Caki2 (cell line): ENCODE data around the gene LY6G5B. TPM values are rescaled to one million over a fixed set of nuclear protein-coding genes. Genes with fewer than 3 reads are reported as not detected.

Experiments used
- DNase-seq: peaks from one replicate; pipeline ENCODE4 v3.0.0-alpha.2; 2015; ENCODE audit warnings: low read depth
- in situ Hi-C: cut with HindIII; loops from 2 replicates; pipeline ENCODE4 v1.10.0; 2016; ENCODE audit warnings: low sequenced_read_pairs, low pct_unique_long_range_greater_than_20kb, mixed read lengths
- total RNA-seq: library from RNA; depleted of rRNA; stranded (reverse); fragments of >200 nt; shearing (Covaris generic); gene quantifications from 2 replicates; pipeline ENCODE4 v1.2.3, GENCODE V29; 2014; ENCODE audit warnings: low replicate concordance

The LY6G5B gene
- total RNA-seq, 1 experiment from 2014 or later, result not detected

DNA sequence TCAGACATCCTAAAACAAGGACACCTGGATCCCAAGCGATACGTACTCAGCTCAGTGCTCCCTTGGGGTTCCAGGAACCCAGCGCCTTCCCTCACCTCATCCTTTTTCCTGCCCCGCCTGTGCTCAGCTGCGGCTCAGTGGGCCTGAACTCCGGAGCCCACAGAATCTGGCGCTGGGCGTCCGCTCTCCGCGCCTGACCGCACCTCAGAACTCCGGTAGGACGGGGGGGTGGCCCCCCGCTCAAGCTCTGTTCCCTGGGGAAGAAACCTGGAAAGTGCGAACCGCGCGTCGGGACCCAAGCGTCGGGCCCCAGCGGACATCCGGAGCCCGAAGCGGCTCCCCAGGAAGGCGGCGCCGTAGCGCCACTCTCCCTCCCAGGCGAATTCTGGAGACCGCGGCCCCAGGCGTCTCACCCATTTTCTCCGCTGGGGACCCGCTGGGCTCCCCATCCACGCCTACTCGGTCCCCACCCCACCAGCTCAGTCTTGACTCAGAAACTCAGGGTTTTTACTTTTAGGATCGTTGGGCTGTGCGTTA lies 11.4 kb downstream of the LY6G5B start:
- no peak for DNase-seq
- in situ Hi-C loops, result no loop called here

GRCh38 chr6:31683591-31683990 lies 13.8 kb downstream of the LY6G5B start:
- DNase-seq, result no peak
- in situ Hi-C loops, result no loop called here

DNA sequence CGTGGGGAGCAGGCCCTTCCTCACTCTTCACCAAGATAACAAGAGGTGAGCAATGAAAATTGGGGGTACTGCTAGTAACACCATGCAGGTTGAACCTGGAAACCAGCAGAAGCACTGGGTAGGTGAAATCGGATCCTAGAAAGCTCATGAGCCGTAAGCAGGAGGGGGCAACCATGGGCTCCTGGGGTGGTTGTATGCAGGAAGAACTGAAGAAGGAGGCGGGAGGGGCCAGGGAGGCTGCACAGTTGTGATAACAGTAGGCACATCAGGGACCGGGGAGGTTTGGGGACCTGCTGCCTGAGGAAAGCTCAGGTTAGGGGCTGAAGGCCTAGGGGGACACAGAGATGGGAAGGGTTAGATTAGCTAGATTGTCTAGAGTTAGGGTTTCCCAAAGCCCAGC lies 16.7 kb downstream of the LY6G5B start:
- in situ Hi-C loops, result no loop called here
- no peak for DNase-seq

DNA sequence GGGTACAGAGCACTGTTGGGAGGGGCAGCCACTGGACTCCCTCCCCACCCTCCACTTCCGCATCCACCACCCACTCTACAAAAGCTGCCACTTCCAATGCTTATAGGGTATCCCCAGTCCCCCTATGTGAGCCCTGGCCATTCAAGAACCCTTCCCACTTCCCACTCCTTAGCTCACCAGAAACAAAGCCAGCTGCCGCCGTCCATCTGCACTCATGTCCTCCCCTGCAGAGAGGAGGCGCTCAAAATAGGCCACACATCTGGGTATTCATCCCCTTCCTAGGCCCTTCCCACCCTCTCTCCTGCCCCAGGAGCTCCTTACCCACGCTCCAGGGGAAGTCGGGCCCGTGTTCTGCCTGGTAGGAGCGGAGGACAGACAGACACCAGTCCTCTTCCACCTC lies 17.5 kb downstream of the LY6G5B start:
- no peak for DNase-seq
- in situ Hi-C loops, result no loop called here

DNA sequence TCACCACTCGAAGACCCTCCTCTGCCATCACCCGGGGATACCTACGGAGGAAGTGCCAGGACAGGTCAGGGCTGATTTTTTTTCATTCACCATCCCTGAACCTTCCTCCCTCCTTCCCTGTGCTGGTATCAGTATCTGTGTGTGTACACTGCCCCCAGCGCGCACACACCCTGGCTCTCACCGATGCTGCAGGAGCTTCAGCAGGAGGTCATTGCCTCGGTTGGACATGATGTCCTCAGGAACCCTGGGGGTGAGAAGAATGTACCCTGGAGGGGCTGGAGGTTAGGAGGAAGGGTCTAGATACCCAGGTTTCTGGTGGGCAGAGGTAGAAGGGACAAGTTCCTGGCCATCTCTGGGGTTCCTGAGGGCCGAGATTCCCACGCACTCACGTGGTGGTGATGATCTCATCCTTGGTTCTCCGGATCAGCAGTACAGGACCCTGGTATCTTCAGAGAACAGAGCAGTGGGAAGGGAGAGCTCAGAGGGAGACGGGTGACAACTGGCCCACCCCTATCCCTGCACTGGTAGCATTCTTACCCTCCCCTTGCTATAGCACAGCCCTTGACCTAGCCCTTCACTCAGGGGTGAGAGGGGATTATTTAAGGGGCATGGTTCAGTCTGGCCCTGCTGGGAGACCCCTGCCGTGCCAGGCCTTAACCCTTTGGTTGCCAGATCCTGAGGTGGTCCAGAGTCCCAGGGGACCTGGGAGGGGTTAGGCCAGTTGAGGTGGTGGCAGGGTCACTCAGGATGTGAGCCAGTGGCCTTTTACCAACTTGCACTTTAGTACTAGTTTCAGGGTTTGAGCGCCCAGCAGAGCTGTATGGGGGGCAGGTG lies 18.3 kb downstream of the LY6G5B start:
- DNase-seq, result no peak
- in situ Hi-C loops, result no loop called here

GRCh38 chr6:31689249-31690110 lies 19.7 kb downstream of the LY6G5B start:
- in situ Hi-C loops, result no loop called here
- DNase-seq, result no peak

DNA sequence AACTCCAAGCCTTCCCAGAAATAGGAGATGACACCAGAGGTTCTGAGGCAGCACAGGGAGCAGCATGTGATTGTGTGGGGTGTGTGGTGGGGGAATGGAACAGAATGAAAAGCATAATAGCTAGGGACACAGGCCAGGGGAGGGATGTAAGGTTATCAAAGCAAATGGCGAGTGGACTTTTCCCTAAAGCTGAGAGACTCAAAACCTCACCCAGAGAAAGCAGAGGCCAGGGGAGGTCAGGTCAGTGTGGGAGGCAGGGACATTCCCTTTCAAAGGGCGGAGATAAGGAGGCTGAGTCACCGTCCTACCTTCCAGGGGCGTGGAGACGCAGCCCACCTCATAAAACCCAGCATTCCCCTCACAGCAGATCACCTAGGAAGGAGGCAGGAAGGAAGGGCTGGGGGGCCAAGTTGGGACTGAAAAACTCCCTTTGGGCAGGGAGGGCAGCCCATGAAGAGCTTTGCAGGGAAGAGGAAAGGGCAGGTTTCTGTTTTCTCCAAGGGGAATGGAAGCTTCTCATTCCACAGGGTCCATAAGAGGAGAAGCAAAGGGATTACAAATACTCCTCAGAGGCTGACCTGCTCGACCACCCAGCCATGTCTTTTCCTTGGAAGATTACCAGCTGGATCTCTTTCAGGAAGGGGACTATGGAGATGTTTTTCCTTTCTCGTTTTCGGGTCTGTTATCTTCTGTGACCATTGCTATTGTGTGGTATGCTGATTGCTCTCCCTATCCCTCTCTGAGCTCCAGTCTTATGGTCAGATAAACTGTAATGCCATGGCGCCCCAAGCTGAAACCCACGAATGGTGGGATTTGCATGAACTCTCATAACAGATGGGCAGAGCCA lies 20.7 kb downstream of the LY6G5B start:
- in situ Hi-C loops, result no loop called here
- no peak for DNase-seq

- DNase-seq, result no peak
- in situ Hi-C loops, result no loop called here
These were observed 21.3 kb downstream of the LY6G5B start for GRCh38 chr6:31691078-31691463.

- no peak for DNase-seq
- in situ Hi-C loops, result no loop called here
These were observed 21.9 kb downstream of the LY6G5B start for GRCh38 chr6:31691564-31692108.

GRCh38 chr6:31692353-31692752 lies 22.6 kb downstream of the LY6G5B start:
- in situ Hi-C loops, result no loop called here
- no peak for DNase-seq

GRCh38 chr6:31692886-31693285 lies 23.1 kb downstream of the LY6G5B start:
- DNase-seq, result no peak
- in situ Hi-C loops, result no loop called here

DNA sequence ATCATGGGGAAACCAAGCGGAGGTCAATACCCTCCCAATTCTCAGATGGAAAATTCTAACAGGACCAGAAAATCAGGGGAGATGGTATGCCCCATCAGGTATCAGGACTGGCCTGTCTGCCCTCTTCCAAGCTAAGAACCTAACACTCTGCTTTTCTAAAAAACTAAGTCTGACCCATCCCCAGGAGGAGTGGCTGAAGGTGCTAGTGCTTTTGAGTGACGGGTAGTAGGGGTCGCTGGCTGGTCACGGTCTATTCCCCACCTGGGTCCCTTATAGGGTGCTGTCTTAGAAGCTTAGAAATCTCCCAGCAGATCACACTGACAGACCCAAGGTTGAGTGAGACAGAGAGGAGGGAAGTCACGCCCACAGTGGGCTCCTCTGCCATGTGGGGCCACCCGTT lies 23.8 kb downstream of the LY6G5B start:
- in situ Hi-C loops, result no loop called here
- DNase-seq, result no peak

- DNase-seq, result no peak
- in situ Hi-C loops, result no loop called here
These were observed 27.8 kb downstream of the LY6G5B start for GRCh38 chr6:31697555-31697954.

DNA sequence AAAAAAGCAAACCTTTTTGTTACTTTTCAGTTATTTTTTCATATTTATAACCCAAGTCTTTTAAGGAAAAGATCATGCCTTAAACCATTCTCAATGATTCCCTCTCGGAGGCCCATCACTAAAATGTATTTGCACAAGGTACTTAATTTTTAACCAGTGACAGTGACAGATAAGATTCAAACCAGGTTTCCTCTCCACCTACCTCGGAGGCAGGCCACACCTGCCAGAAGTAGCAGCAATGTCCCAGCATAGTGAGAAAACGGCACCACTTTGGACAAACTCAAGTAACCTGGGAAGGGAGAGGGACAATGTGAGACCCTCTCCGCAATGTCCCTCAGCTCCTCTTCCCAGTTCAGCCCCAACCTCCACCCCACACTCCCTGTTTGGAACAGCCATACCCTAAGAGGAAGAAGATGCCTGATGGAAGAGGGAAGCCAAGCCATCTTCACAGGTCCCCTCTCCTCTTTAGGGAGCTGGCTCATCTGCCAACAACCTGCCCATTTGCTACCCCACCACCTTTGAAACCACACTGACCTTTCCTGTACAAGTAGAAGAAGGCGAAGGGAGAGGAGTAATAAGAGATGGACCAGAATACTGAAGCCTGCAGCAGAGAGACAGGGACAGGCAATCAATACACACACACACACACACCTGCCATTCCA lies 31.1 kb downstream of the LY6G5B start:
- no peak for DNase-seq
- in situ Hi-C loops, result no loop called here

DNA sequence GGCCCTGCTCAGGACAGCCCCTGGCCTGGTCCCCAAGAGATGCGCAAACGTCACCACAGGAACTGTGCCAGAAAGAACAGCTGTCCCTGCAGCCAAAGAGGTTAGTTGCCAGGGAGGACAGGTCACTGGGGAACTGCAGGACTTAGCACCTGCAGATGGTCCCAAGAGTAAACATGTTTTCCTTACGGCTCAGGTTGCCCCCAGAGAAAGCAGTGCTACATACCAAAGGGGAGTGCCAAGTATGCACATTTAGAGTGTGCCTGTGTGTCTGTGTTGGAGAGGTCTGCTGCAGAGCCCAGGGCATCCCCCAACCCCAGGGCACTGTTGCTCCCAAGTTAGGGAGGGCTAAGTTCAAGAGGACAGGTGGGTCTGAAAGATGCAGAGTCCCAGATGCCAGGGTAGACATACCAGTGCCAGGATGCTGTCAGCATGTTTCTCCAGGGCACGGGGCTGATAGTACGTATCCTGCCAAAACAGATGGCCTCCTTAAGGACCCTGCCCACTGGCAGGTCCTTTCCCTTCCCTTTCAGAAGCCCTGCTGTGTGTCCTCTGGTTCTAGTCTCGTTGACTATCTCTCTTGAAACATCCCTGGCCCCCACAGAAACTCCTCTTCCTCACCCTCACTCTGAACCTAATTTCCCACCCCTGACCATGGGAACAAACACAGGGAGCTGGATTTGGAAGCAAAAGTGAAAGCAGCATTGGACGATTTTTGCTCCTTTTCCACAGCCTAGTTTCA lies 32.1 kb downstream of the LY6G5B start:
- no peak for DNase-seq

DNA sequence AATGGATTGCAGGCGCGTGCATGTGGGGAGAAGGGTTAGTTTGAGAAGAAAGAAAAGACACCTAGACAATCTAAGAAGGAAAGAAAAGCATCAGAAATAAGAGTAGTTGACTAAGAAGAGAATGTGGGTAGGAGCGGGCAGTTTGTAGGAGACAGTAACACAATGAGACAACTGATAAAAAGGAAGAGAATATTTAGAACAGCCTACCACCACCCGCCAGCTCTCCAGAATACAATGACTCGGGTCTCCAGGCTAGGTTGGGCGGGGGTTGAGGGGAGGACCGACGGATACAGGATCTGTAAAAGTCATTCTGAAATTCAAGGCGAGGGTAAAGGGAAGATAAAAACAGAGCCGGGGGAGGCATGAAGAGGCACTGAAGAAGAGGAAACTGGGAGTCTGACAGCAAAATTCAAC lies 32.6 kb downstream of the LY6G5B start:
- in situ Hi-C loops, result no loop called here
- DNase-seq, result no peak

More for the DNA sequence above, 32.1 kb downstream of the LY6G5B start:
- in situ Hi-C loops, result no loop called here
